GM18873 (cell line): Measurements from ENCODE around the gene NACAD.
"Not testable (repeated sequence)": the region's sequence is repeated elsewhere in the genome, so short reads cannot be mapped to it uniquely, and the experiment has no call there.

Experiments used
- ATAC-seq: cut with Tn5 transposase; IDR thresholded peaks from one replicate; pipeline ENCODE4 v1.9.1; 2021; ENCODE audit warnings: mild to moderate bottlenecking, moderate library complexity, moderate number of reproducible peaks; ENCODE audit not compliant: unreplicated experiment, low FRiP score

Gene NACAD

DNA sequence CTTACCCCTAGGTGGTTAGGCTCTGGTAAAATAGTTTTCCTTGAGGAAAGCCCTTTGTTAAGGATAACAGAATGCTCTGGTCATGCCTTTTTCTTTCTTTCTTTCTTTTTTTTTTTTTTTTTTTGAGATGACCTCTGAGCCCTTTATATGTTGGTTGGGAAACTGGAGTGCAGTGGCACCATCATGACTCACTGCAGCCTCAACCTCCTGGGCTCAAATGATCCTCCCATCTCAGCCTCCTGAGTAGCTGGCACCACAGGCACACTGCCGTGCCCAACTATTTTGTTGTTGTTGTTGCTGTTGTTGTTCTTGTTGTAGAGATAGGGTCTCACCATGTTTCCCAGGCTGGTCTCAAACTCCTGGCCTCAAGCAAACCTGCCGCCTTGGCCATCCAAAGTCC, 27.4 kb downstream of the NACAD start:
- ATAC-seq = no peak

DNA sequence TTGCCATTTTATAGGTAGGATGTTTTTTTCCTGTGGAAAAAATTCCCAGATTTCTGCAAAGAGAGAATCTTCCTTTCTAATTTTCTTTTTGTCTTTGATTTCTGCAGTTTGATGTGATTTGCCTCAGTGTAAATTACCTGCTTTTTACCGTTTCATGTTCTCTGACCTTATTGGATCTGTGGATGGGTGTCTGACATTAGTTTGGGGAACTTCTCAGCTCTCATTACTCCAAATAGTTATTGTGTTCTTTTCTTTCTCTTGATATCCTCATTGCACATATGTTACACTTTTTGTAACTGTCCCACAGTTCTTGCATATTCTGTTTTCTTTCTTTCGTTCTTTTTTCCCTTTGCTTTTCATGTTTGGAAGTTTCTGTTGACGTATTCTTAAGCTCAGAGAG, 28.5 kb downstream of the NACAD start:
- no peak for ATAC-seq

DNA sequence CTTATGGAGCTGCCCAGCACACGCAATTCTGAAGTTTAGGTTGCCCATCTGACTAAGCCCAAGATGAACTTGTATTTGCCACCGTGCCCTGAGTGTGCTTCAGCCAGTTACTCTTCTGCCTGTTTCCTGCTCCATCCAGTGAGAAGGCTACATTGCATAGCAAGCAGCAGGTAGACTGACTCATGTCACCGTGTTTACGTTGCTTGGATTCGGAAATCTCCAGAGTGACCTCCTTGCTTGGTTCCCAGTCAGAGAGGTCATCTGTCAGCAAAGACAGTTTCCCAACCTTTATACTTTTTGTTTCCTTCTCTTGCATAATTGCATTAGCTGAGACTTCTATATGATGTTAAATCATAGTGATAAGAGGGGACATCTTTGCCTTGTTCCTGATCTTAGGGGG, 30.9 kb downstream of the NACAD start:
- no peak for ATAC-seq

DNA sequence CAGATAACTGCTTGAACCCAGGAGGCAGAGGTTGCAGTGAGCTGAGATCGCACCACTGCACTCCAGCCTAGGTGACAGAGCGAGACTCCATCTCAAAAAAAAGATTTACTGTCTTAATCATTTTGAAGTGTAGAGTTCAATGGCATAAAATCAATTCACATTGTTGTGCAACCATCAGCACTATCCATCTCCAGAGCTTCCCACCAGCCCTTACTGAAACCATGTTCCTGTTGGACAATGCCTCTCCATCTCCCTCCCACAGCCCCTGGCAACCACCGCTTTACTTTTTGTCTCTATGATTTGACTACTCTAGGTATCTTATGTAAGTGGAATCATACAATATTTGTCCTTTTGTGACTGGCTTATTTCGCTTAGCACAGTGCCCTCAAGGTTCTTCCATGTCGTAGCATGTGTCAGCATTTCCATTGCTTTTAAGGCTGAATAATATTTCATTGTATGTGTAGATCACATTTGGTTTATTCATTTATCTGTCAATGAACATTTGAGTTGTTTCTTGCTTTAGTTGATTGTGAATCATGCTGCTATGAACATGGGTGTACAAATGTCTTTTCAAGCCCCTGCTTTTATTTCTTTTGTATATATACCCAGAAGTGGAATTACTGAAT, 33.1 kb downstream of the NACAD start:
- no peak for ATAC-seq

DNA sequence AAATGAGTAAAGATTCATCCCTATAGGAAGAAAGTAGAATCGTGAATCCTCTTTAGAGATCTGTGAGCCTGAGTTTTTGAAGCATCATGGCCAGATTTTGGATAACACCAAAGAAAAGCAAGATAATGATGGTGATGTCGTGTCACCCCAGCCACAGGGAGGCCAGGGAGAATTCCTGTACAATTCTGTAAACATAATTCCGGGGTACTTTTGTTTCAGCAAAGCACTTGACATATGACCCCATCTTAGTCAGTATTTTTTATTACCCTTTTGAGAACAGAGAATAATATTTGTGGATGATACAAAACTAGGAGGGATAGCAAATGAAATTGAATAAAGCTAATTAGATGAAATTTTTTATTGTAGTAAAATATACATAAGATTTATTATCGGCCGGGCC, 33.8 kb downstream of the NACAD start:
- ATAC-seq = no peak

DNA sequence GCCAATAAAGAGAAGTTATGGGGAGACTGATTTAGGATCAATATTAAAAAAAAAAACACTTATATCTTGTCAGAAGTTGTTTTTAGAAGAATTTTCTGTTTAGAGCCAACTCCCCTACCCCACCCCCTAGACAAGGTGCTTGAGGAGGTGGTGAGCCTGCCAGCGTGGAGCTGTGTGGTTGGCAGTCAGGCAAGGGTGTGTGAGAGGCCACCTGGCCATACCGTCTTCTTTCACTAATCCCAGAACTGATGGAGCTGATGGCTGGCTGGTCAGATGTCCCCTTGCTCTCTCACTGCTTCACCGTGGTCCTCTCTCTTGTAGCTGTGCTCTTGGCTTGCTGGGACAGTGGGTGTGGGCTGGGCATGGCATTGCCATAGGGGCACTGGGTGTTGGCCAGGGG, 34.3 kb downstream of the NACAD start:
- ATAC-seq = no peak

DNA sequence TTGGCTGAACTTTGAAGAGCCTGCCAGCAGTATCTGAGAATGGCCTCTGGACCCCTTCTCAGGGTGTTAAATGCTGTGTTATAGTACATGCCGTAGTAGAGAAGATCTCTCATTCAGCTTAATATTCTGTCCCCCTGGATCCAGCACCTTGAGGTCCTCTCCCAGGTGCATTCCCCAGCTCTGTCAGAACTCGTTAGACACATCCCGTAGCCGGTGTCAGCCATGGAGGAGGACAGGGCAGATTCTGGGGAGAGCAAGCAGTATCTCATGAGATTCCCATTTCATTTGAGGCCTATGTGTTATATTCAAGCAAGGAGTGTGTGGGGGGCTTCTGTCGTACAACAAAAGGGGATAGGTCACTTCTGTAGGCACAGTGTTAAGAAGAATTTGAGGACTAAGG, 34.8 kb downstream of the NACAD start:
- no peak for ATAC-seq

DNA sequence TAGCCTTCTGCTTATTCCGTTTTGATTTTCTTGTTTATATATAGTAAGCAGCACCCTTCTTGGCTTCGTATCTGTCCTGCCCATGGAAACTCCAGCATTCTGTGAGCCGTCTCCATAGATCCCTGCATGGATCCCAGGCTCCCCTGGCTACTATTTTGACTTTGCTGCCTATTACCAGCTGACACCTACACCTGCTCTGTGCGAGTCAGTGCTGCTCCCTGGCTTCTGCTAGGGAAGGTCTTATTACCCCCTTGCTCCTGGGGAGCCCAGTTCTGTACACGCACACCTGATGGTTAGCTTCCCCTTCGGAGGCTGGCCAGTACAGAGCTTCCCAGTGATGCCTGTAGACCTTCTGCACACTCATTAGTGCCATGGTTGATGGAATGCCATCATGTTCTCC, 35.4 kb downstream of the NACAD start:
- ATAC-seq = no peak

DNA sequence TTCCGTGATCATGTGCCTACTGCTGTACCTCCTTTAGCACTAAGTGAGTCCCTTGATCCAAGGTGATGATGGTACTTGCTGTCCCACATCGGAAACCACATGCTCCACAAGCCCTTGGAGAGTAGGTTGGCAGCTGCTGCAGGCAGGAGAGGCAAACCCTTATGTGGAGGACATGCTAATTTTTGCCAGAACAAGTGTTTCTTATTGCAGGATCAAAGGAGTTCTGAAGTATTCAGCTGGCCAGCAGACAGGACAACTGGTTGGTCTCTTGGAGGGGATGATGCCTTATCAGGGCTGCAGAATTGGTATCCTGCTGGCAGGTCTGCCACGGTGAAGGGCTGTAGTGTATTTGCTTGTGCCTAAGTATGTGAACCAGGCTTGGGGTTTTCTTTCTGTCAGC, 36.8 kb downstream of the NACAD start:
- no peak for ATAC-seq

DNA sequence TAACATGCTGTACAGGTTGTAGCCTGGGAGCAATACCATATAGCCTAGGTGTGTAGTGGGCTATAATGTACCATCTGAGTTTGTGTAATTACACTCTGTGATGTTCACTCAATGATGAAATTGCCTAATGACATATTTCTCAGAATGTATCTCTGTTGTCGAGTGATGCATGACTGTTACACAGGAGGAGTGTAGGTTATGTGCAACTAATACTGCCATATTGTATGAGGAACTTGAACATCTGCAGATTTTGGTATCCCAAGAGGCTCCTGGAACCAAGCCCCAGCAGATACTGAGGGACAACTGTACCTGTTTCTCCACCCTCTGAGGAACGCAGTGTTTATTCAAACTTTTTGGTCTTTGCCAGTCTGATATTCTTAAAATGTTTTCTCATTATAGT, 38.6 kb downstream of the NACAD start:
- ATAC-seq = no peak

DNA sequence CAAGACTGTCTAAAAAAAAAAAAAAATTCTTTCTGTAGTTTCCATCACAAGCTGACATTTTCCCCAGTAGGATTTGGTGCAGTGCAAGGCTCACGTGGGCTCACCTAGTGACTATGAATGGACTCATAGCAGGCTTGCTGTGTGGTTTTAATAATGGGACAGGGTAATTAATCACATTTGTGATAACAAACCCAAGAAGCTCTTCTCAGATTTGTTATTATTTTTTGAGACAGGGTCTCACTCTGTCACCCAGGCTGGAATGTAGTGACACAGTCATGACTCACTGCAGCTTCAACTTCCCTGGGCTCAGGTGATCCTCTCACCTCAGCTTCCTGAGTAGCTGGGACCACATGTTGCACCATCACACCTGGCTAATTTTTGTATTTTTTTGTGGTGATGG, 40.0 kb downstream of the NACAD start:
- ATAC-seq = no peak

DNA sequence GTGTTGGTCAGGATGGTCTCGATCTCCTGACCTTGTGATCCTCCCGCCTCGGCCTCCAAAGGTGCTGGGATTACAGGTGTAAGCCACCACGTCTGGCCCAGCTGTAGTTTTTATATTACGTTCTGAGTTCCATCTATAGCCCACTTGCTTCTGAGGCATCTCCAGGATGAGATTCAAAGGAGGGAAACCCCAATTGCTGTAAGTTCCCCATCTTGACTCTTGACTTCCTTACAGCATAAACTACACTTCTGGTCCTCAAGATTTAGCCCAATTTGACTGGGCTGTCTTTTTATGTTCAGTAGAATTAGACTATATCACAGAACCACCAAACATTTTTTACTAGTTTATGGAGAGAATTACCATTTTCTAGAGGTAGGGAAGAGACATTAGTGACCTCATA, 44.4 kb downstream of the NACAD start:
- ATAC-seq = no peak

DNA sequence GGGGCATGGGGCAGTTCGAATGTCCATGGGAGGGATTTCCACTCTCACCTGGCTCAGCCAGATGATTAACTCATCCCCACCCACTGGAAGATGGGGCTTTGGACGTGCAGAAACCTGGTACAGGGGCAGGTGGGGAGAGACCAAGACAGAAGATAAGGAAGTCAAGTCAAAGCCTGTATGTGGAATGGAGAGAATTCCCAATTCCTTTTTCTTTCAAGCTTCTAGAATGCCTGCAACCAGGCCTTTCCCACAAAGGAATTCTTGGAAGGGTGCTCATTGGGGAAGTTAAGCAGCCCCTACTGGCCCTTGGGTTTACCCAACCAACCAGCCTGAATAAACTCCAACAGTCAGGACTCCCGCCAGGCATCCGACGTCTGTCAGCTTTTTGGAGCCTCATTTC, 49.7 kb downstream of the NACAD start:
- ATAC-seq = no peak

DNA sequence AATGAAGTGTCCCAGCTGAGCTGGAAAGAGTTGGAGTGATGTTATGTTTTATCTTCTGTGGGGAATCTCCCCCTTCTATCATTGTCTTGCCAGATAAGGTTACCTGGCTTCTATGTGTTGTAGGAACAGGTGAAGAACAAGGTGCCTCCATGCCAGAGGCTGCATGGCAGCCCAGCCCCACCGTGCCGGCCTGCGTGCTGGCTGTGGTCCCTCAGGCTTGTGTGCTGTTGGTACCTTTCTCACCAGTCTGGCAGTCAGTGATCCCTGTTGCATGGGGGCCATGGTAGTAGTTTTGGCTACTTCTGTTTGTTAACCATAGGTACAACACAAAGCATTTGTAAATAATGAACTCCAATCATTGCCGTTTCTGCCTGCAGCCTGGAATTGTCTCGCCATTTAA, 50.9 kb downstream of the NACAD start:
- no peak for ATAC-seq

DNA sequence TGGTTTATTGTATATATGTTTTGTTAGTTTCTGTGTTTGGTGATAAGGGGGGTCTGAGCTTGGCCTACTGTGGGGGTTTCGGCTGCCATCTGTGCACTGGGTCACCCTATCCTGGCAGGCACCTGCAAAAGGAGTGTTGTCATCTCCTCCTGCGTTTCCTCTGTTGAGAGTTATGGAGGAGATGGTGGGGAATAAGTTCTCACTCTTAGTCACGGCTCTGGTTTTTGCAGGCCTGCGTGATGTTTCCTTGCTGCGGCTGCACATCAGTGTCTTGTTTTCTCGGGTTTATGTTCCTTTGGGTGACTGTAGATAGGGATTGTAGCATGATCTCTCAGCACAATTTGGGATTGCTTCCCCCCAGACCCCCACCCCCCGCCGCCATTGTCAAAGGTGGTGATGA, 52.0 kb downstream of the NACAD start:
- ATAC-seq = no peak

DNA sequence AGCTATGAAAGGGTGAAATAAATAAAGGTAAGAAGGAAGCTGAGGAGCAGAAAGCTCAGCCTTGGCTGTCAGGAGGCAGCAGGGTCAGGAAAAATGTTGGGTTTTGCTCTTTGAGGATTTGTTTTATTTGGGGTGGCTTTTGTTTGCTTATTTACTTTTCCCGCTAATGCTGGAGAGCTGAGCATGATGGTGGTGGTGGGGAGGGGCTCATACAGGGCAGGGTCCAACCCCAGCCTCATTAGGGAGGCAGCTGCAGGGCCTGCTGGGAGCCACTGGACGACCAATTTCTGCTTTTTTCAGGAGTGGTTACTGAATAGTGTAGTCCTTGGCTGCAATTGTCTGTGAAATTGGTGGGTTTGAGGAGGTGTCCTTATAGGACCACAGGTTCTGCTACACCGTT, 52.5 kb downstream of the NACAD start:
- no peak for ATAC-seq

DNA sequence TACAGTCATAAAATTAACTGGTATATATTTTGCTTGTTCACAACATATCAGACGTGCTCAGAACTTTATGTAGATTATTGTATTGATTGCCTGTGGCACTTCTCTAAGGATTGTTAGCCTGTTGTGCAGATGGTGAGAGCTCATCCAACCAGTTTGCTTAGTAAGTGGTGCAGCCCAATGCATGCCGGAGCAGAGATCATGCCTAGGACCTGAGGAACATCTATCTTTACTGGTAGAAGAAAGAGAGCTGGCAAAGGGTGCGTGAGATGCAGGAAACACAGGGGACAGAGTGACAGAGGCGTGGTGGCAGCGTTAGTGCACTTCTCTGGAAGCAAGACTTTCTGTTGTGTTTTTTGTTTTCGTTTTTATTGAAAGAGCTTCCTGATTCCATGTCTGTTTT, 52.9 kb downstream of the NACAD start:
- no peak for ATAC-seq

DNA sequence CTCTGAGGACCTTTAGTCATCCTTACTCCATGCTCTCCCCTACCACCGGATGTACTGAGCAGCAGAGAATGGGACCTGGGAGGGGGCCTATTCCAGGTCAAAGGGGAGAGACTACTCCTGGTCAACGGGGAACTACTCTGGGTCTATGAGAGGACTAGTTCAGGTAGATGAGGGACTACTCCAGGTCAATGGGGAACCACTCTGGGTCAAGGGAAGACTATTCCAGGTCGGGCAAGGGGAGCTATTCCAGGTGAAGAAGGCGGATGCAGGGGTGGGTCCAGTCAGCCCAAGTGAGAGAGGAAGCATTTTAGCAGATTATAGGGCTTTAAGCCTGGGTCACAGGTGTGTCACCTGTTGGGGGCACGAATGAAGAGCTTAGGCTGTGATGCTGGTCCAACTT, 53.4 kb downstream of the NACAD start:
- ATAC-seq = no peak

DNA sequence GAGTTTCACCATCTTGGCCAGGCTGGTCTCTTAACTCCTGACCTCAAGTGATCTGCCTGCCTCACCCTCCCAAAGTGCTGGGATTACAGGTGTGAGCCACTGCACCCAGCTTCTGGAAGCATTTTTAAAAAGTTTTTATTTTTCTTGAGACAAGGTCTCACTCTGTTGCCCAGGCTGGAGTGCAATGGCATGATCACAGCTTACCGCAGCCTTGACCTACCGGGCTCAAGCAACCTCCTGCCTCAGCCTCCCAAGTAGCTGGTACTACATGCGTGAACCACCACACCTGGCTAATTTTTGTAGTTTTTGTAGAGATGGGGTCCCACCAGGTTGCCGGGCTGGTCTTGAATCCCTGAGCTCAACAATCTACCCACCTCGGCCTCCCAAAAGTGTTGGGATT, 54.1 kb downstream of the NACAD start:
- ATAC-seq = not testable (repeated sequence)

DNA sequence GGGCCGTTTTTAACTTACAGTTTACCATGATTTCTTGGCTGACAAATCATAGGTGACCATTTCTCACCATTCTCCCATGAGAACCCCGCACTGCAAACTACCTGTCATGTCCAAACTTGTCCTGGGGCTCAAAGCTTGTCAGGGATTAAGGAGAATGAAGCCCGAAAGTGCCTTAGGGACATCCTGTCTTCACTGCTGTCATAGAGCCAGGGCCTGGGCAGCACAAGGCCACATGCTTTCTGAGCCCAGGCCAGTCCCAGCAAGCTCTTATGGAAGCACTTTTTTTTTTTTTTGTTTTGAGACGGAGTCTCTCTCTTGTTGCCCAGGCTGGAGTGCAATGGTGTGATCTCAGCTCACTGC, 54.9 kb downstream of the NACAD start:
- no peak for ATAC-seq

DNA sequence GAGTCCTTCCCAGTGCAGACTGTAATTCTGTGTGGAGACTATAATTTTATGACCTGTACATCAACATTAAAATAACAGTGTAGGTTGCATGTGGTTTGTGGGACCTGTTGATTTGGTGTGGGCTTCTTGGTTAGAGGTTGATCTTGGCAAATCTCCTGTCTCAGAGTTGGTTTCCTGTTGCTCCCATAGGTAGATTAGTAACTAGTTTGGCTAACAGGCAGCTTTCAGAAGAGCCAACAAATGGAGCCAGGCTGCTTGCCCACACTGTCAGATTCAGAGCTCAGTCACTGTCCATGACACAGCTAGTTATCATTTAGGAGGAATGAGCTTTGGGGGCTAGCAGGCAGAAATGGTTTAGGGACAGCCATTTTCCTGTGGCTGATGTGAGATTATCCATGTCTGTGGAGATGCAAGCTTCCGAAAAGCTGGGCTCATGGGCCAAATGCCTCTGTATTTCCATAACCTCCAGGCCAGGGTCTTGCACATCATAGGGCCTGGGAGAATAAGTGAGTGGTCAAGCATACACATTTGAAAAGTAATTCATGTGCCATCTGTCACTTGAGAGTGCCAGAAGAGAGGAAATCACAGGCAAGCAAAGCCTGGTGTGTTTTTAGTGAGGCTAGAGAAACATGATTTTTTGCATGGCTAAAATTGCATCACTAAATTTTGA, 55.4 kb downstream of the NACAD start:
- ATAC-seq = no peak

DNA sequence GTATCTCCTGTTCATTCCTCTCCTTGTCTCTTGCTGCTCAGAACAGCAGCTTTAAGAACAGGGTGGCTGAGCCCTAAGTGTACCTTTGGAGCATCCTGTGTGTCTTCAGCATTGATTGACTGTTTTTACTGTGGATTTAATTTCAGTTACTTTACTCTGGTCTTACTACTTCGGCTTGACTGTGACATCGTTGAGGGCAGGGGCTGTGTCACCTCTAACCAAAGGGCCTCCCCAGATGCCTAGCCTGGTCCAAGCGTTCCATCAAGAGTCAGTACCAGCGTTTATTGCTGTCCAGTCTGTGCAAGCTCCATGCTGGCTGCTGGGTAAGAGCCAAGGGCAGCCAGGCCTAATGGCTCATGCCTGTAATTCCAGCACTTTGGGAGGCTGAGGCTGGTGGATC, 56.3 kb downstream of the NACAD start:
- no peak for ATAC-seq

DNA sequence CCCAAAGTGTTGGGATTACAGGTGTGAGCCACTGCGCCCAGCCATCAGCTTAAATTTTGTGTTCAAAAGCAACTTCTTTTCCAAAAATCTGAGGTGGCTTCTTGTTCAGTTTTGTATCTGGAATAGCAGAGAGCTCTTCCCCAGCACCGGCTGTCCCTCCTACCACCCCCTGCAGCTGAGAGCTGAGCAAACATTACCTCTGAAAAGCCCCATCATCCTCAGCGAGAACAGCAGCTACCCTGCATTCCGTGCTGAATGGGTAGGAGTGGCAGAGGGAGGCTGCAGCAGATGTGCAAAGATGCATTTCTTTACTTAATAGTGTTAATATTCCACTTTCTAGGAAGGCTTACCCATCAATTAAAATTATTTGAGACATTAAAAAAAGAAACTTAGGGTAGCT, 56.9 kb downstream of the NACAD start:
- ATAC-seq = no peak
